K562 (cell line): ENCODE data around the gene GRIN2A. TPM values are rescaled to one million over a fixed set of nuclear protein-coding genes. Genes with fewer than 3 reads are reported as not detected.

Experiments used
- ATAC-seq: fragments of 200-7000 bp; cut with Tn5 transposase; 3 replicates; pipeline ENCODE4 v1.9.1; 2020; ENCODE audit warnings: moderate library complexity
- BruUV-seq: library from RNA; stranded (reverse); fragments of 400-500 nt; replicated peaks from 2 replicates; lab custom pipeline; 2021; lab: Mats Ljungman, UMichigan
- CTCF ChIA-PET: fragments of 300-600 bp; formaldehyde crosslinking; extraction: SDS; loops from one replicate; lab custom pipeline; 2021; ENCODE audit warnings: low intra/inter-chr PET ratio; lab: Yijun Ruan, JAX
- POLR2A ChIA-PET: fragments of 300-600, 350-650 bp; sonication (Branson Sonifier 250); formaldehyde crosslinking; extraction: SDS; loops from one replicate; lab custom pipeline; 2021; ENCODE audit warnings: antibody characterized with exemption, inconsistent platforms; lab: Yijun Ruan, JAX
- DNase-seq, 4 experiments: peaks; one replicate each; pipeline versions ENCODE4 v3.0.0 to v3.0.0-alpha.2; 2011 to 2018; ENCODE audit warnings: low spot score in 3 of 4, mixed read lengths in 3 of 4; ENCODE audit errors: extremely low read depth in 1 of 4
- FAIRE-seq: peaks from 2 replicates; lab custom pipeline; 2011; peaks lifted over from hg19 to GRCh38; lab: Jason Lieb, UNC
- H2AFZ ChIP-seq: 2 replicates; pipeline ENCODE4 v1.6.0; 2011; ENCODE audit warnings: low read depth, low read length, control low read depth, inconsistent platforms
- H3K27ac ChIP-seq: fragments of 200-600 bp; 3 replicates; pipeline ENCODE4 v1.8.0; 2011; ENCODE audit warnings: low read depth, mild to moderate bottlenecking, control low read depth, inconsistent platforms, low read length, moderate library complexity, mixed read lengths; ENCODE audit errors: extremely low read depth
- H3K27me3 ChIP-seq, 2 experiments: fragments of 300-600 bp in 1 of 2; 2 replicates in 1 of 2; 3 replicates in 1 of 2; pipeline versions ENCODE4 v1.6.0 to v1.8.0; 2011; ENCODE audit warnings: inconsistent platforms in 2 of 2, low read length in 2 of 2, mild to moderate bottlenecking in 1 of 2, mixed read lengths in 1 of 2, moderate library complexity in 1 of 2; ENCODE audit not compliant: control insufficient read depth in 2 of 2, insufficient read depth in 2 of 2
- H3K36me3 ChIP-seq: fragments of 300-600 bp; 3 replicates; pipeline ENCODE4 v1.8.0; 2011; ENCODE audit warnings: mild to moderate bottlenecking, low read length, inconsistent platforms; ENCODE audit not compliant: control insufficient read depth, insufficient read depth
- H3K4me1 ChIP-seq, 2 experiments: fragments of 200-600 bp in 1 of 2; replicated peaks in 1 of 2; 2 replicates in 1 of 2; 3 replicates in 1 of 2; pipeline versions ENCODE4 v1.5.1 to v1.8.0; 2011; ENCODE audit warnings: inconsistent platforms in 2 of 2, low read length in 2 of 2, mild to moderate bottlenecking in 1 of 2, mixed read lengths in 1 of 2, moderate library complexity in 1 of 2; ENCODE audit not compliant: control insufficient read depth in 2 of 2, insufficient read depth in 2 of 2
- H3K4me2 ChIP-seq: 2 replicates; pipeline ENCODE4 v1.6.1; 2011; ENCODE audit warnings: low read length, control low read depth, inconsistent platforms, mixed read lengths; ENCODE audit not compliant: insufficient read depth
- H3K4me3 ChIP-seq: fragments of 200-600 bp; sonication (generic), shearing (Covaris generic); 2 replicates; pipeline ENCODE4 v1.5.1; 2016; ENCODE audit warnings: control low read depth, inconsistent platforms
- H3K79me2 ChIP-seq: fragments of 200-600 bp; 3 replicates; pipeline ENCODE4 v1.8.0; 2011; ENCODE audit warnings: low read length, inconsistent platforms; ENCODE audit not compliant: control insufficient read depth, insufficient read depth
- H3K9ac ChIP-seq, 2 experiments: 2 replicates each; pipeline versions ENCODE4 v1.6.0 to v1.6.1; 2011; ENCODE audit warnings: low read depth in 2 of 2, low read length in 2 of 2, control low read depth in 1 of 2, inconsistent platforms in 1 of 2, mild to moderate bottlenecking in 1 of 2, mixed read lengths in 1 of 2; ENCODE audit not compliant: insufficient read depth in 1 of 2
- H3K9me1 ChIP-seq: one replicate; pipeline ENCODE4 v1.6.0; 2011; ENCODE audit warnings: inconsistent platforms, mild to moderate bottlenecking, low read length, moderate library complexity; ENCODE audit not compliant: control insufficient read depth, insufficient read depth
- H3K9me3 ChIP-seq: replicated peaks from 2 replicates; pipeline ENCODE4 v1.5.1; 2011; ENCODE audit warnings: low read depth, low read length, inconsistent platforms; ENCODE audit not compliant: control insufficient read depth, insufficient read depth
- H4K20me1 ChIP-seq: replicated peaks from 2 replicates; pipeline ENCODE4 v1.6.1; 2011; ENCODE audit warnings: low read length, inconsistent platforms, mixed read lengths; ENCODE audit not compliant: control insufficient read depth, insufficient read depth
- CBX3 ChIP-seq, 2 experiments: IDR thresholded peaks; 1 replicate in 1 of 2; 2 replicates in 1 of 2; pipeline ENCODE4 v1.6.1; 2012; ENCODE audit warnings: inconsistent platforms in 2 of 2, low read length in 2 of 2, borderline replicate concordance in 1 of 2, control low read depth in 1 of 2
- CCNT2 ChIP-seq: IDR thresholded peaks from 2 replicates; pipeline ENCODE4 v1.6.1; 2011; ENCODE audit warnings: borderline replicate concordance, low read depth, mild to moderate bottlenecking, moderate library complexity, mixed read lengths, low read length; ENCODE audit not compliant: insufficient read length; ENCODE audit errors: extremely low read depth
- COPS2 ChIP-seq: fragments of 450-650 bp; conservative IDR thresholded peaks from 2 replicates; pipeline ENCODE4 v1.6.1; 2016; ENCODE audit warnings: mild to moderate bottlenecking, moderate library complexity
- E2F4 ChIP-seq: sonication (generic); formaldehyde crosslinking; IDR thresholded peaks from 2 replicates; pipeline ENCODE4 v1.8.0; 2022; ENCODE audit warnings: mild to moderate bottlenecking, low read depth, missing genetic modification reagents
- PHTF2 ChIP-seq: fragments of 250-450 bp; sonication (Bioruptor Pico); IDR thresholded peaks from 2 replicates; pipeline ENCODE4 v1.5.0; 2021; ENCODE audit warnings: mild to moderate bottlenecking
- PRPF4 ChIP-seq: fragments of 200-400 bp; formaldehyde crosslinking; IDR thresholded peaks from one replicate; pipeline ENCODE4 v1.6.1; 2017; ENCODE audit warnings: low read length, low read depth, mild to moderate bottlenecking; ENCODE audit not compliant: insufficient read depth, poor library complexity, severe bottlenecking
- PTRF ChIP-seq: fragments of 450-650 bp; IDR thresholded peaks from 2 replicates; pipeline ENCODE4 v1.6.1; 2016; ENCODE audit warnings: mild to moderate bottlenecking, missing genetic modification characterization, missing compliant biosample characterization
- RFX5 ChIP-seq: IDR thresholded peaks from 2 replicates; pipeline ENCODE4 v1.6.1; 2011; ENCODE audit warnings: low read depth, mild to moderate bottlenecking, improper control_type of control experiment, low read length
- SMAD4 ChIP-seq: fragments of 250-450 bp; sonication (Bioruptor Pico); conservative IDR thresholded peaks from 2 replicates; pipeline ENCODE4 v1.8.0; 2021; ENCODE audit warnings: inconsistent platforms, mild to moderate bottlenecking, moderate library complexity
- SUPT5H ChIP-seq: fragments of 450-650 bp; IDR thresholded peaks from 2 replicates; pipeline ENCODE4 v1.6.1; 2016
- TAF9B ChIP-seq: fragments of 450-650 bp; IDR thresholded peaks from 2 replicates; pipeline ENCODE4 v1.6.1; 2018; ENCODE audit warnings: mild to moderate bottlenecking; ENCODE audit not compliant: partially characterized antibody
- TOE1 ChIP-seq, 2 experiments: fragments of 450-650 bp in 1 of 2; sonication (generic) in 1 of 2; formaldehyde crosslinking in 1 of 2; IDR thresholded peaks; 2 replicates each; pipeline versions ENCODE4 v1.7.1 to v1.8.0; 2016 to 2022; ENCODE audit warnings: borderline replicate concordance in 2 of 2, mild to moderate bottlenecking in 2 of 2, antibody characterized with exemption in 1 of 2, inconsistent platforms in 1 of 2, low read depth in 1 of 2, missing genetic modification reagents in 1 of 2, moderate library complexity in 1 of 2
- ZBTB8A ChIP-seq: fragments of 450-650 bp; IDR thresholded peaks from 2 replicates; pipeline ENCODE4 v1.6.1; 2018; ENCODE audit warnings: mild to moderate bottlenecking, moderate library complexity; ENCODE audit not compliant: partially characterized antibody
- ZNF398 ChIP-seq: fragments of 250-450 bp; sonication (Bioruptor Pico); IDR thresholded peaks from 2 replicates; pipeline ENCODE4 v1.8.0; 2021; ENCODE audit warnings: moderate library complexity, mild to moderate bottlenecking, inconsistent platforms
- ZNF696 ChIP-seq: fragments of 250-450 bp; sonication (Bioruptor Pico); conservative IDR thresholded peaks from 2 replicates; pipeline ENCODE4 v1.4.0; 2020; ENCODE audit warnings: mild to moderate bottlenecking, moderate library complexity
- WGBS: fragments of 100-300 bp; shearing (Covaris generic); methylation state at CpG from one replicate; pipeline ENCODE4 v1.1.6; 2016; ENCODE audit warnings: low coverage, mixed read lengths; ENCODE audit not compliant: insufficient coverage; ENCODE audit errors: missing lambda C conversion rate; 5-methylcytosine and 5-hydroxymethylcytosine counted together
- in situ Hi-C: fragments of 300-500 bp; cut with MboI; formaldehyde crosslinking; loops from 4 replicates; pipeline ENCODE4 v1.15.0; 2018; ENCODE audit warnings: inconsistent platforms, mixed read lengths
- intact Hi-C: fragments of 100-400 bp; cut with micrococcal nuclease; formaldehyde crosslinking; loops from 2 replicates; pipeline ENCODE4 v1.14.2; 2022
- polyA plus RNA-seq, 8 experiments: library from polyadenylated mRNA; depleted of rRNA in 4 of 8; stranded (reverse) in 5 of 8; unstranded in 3 of 8; fragments of >200 nt; fragmentation: Nextera tagmentation in 2 of 8; fragmentation: Illumina TruSeq in 1 of 8; extraction: Ambion mirVana in 2 of 8; extraction: Trizol in 1 of 8; gene quantifications; 2 replicates each; pipeline versions ENCODE4 v1.2.1 to v1.2.3, GENCODE V29; 2011 to 2014; ENCODE audit warnings: inconsistent platforms in 1 of 8, missing spikeins in 1 of 8
- total RNA-seq, 7 experiments: library from RNA; depleted of rRNA in 6 of 7; stranded (reverse); fragments of >200 nt in 6 of 7; fragmentation: Illumina TruSeq in 2 of 7; extraction: Trizol in 2 of 7; gene quantifications; 2 replicates each; pipeline versions ENCODE4 v1.2.1 to v1.2.3, GENCODE V29; 2011 to 2021; ENCODE audit warnings: low replicate concordance in 1 of 7

GRIN2A gene
- total and polyA plus RNA-seq, 9 of the 15 experiments (the other 6 are each of a cell fraction or from before 2014, with no cell fraction given): not detected

- 0% methylated on average over 1 of the region's 1 CpG for WGBS
- H4K20me1 ChIP-seq: no peaks in the 10 kb centered on the region
- no peaks in the 10 kb centered on the region for H3K36me3 ChIP-seq
- H3K4me2 ChIP-seq: no peak overlapping the region
- DNase-seq: no peak
- no peaks in the 10 kb centered on the region for H3K27me3 ChIP-seq
- CTCF ChIA-PET: no interaction called here
- TF ChIP-seq CBX3 (IDR thresholded peaks at IDR 0.05; ENCODE audit: borderline replicate concordance in 1 of 2, low read length in 2 of 2) (no peak), SMAD4 (CRISPR knock-in tag) (no peak), PRPF4 (no peak), TOE1 (IDR thresholded peaks at IDR 0.05; ENCODE audit: borderline replicate concordance) (no peak), TOE1 (CRISPR knock-in tag; IDR thresholded peaks at IDR 0.05; ENCODE audit: borderline replicate concordance, low read depth) (no peak), CCNT2 (no peak), PHTF2 (CRISPR knock-in tag) (no peak), PTRF (tag) (no peak), TAF9B (no peak), E2F4 (CRISPR knock-in tag) (no peak), ZNF696 (CRISPR knock-in tag) (no peak), ZBTB8A (no peak), ZNF398 (no peak), SUPT5H (no peak), RFX5 (no peak), COPS2 (no peak)
- TF ChIP-seq, all 486 proteins: peak for 0
- no peak overlapping the region for H3K27ac ChIP-seq
- no peak overlapping the region for H3K9ac ChIP-seq
- no peaks in the 10 kb centered on the region for H3K4me1 ChIP-seq
- in situ Hi-C loops: no loop called here
- ATAC-seq (no peak), FAIRE-seq (no peak)
- intact Hi-C loops: no loop called here
- no peaks in the 10 kb centered on the region for H3K9me3 ChIP-seq
- H3K9me1 ChIP-seq: no peaks in the 10 kb centered on the region
- no TSS peak for BruUV-seq
- H3K79me2 ChIP-seq: no peaks in the 10 kb centered on the region
- no peak overlapping the region for H3K4me3 ChIP-seq
- POLR2A ChIA-PET: interaction anchor here (0.7 kb wide), 1 partner anchor 1473 kb away, joined by 5 read pairs; no protein-coding TSS in a partner anchor
- H2AFZ ChIP-seq: no peak overlapping the region
Observed at GRCh38 chr16:10090816-10091215, 91.4 kb downstream of the GRIN2A start.
